H9 (cell line): ENCODE measurements around the gene DNAJC1. TPM values are rescaled to one million over a fixed set of nuclear protein-coding genes. Genes with fewer than 3 reads are reported as not detected.

ENCODE experiments used
- DNase-seq: peaks from one replicate; pipeline ENCODE4 v3.0.0-alpha.2; 2017
- H2AFZ ChIP-seq: one replicate; pipeline ENCODE4 v1.6.1; 2013; ENCODE audit warnings: mild to moderate bottlenecking, low read length, control low read depth, moderate library complexity
- H2AK5ac ChIP-seq: 2 replicates; pipeline ENCODE4 v1.6.1; 2013; ENCODE audit warnings: low read length, control low read depth, mixed read lengths; ENCODE audit not compliant: insufficient read length
- H2BK120ac ChIP-seq: one replicate; pipeline ENCODE4 v1.6.1; 2013; ENCODE audit warnings: low read depth, mild to moderate bottlenecking, low read length, control low read depth, inconsistent platforms; ENCODE audit not compliant: poor library complexity, severe bottlenecking
- H2BK12ac ChIP-seq: 2 replicates; pipeline ENCODE4 v1.6.1; 2013; ENCODE audit warnings: low read length, control low read depth, mixed read lengths, low read depth; ENCODE audit not compliant: insufficient read length
- H2BK15ac ChIP-seq: 2 replicates; pipeline ENCODE4 v1.6.1; 2013; ENCODE audit warnings: low read depth, low read length, control low read depth
- H2BK20ac ChIP-seq: one replicate; pipeline ENCODE4 v1.6.1; 2013; ENCODE audit warnings: low read depth, mild to moderate bottlenecking, low read length, control low read depth, inconsistent platforms; ENCODE audit not compliant: poor library complexity, severe bottlenecking
- H2BK5ac ChIP-seq: 2 replicates; pipeline ENCODE4 v1.6.1; 2013; ENCODE audit warnings: low read length, control low read depth, mixed read lengths; ENCODE audit not compliant: insufficient read length
- H3K14ac ChIP-seq: 2 replicates; pipeline ENCODE4 v1.6.1; 2013; ENCODE audit warnings: low read length, control low read depth; ENCODE audit not compliant: insufficient read depth
- H3K18ac ChIP-seq: 2 replicates; pipeline ENCODE4 v1.6.1; 2013; ENCODE audit warnings: low read depth, mild to moderate bottlenecking, mixed read lengths, low read length, control low read depth; ENCODE audit not compliant: insufficient read length
- H3K23ac ChIP-seq: 2 replicates; pipeline ENCODE4 v1.6.1; 2013; ENCODE audit warnings: low read length, control low read depth, mixed read lengths, low read depth; ENCODE audit not compliant: insufficient read length
- H3K23me2 ChIP-seq: 2 replicates; pipeline ENCODE4 v1.6.1; 2013; ENCODE audit warnings: low read depth, mild to moderate bottlenecking, mixed read lengths, low read length, control low read depth; ENCODE audit not compliant: insufficient read length, poor library complexity, severe bottlenecking
- H3K27ac ChIP-seq: 2 replicates; pipeline ENCODE4 v1.5.1; 2013; ENCODE audit warnings: low read length, control low read depth, mixed read lengths, low read depth; ENCODE audit not compliant: insufficient read length
- H3K27me3 ChIP-seq: 2 replicates; pipeline ENCODE4 v1.6.1; 2013; ENCODE audit warnings: low read length, control low read depth, inconsistent platforms; ENCODE audit not compliant: insufficient read depth
- H3K4ac ChIP-seq: 2 replicates; pipeline ENCODE4 v1.6.1; 2013; ENCODE audit warnings: low read depth, mild to moderate bottlenecking, control low read depth, inconsistent platforms, low read length, moderate library complexity
- H3K4me1 ChIP-seq: 2 replicates; pipeline ENCODE4 v1.6.1; 2013; ENCODE audit warnings: low read length, control low read depth, inconsistent platforms; ENCODE audit not compliant: insufficient read depth
- H3K4me2 ChIP-seq: 2 replicates; pipeline ENCODE4 v1.6.1; 2013; ENCODE audit warnings: low read length, control low read depth, mixed read lengths; ENCODE audit not compliant: insufficient read length, insufficient read depth
- H3K56ac ChIP-seq: 2 replicates; pipeline ENCODE4 v1.6.1; 2013; ENCODE audit warnings: low read depth, mild to moderate bottlenecking, mixed read lengths, low read length, control low read depth; ENCODE audit not compliant: insufficient read length
- H3K79me1 ChIP-seq: 2 replicates; pipeline ENCODE4 v1.6.1; 2013; ENCODE audit warnings: low read depth, mild to moderate bottlenecking, moderate library complexity, low read length, control low read depth, inconsistent platforms; ENCODE audit not compliant: insufficient read depth, poor library complexity, severe bottlenecking
- H3K79me2 ChIP-seq: 2 replicates; pipeline ENCODE4 v1.6.1; 2013; ENCODE audit warnings: low read length, control low read depth, inconsistent platforms; ENCODE audit not compliant: insufficient read depth
- H3K9ac ChIP-seq: 2 replicates; pipeline ENCODE4 v1.6.1; 2013; ENCODE audit warnings: low read length, control low read depth, mixed read lengths; ENCODE audit not compliant: insufficient read length; ENCODE audit errors: extremely low read depth
- H3K9me3 ChIP-seq: one replicate; pipeline ENCODE4 v1.6.1; 2013; ENCODE audit warnings: low read depth, low read length, inconsistent platforms; ENCODE audit not compliant: control insufficient read depth
- H3T11ph ChIP-seq: one replicate; pipeline ENCODE4 v1.6.1; 2013; ENCODE audit warnings: mild to moderate bottlenecking, low read length, control low read depth, inconsistent platforms
- H4K20me1 ChIP-seq: one replicate; pipeline ENCODE4 v1.6.1; 2013; ENCODE audit not compliant: control insufficient read depth, insufficient read length, insufficient read depth
- H4K5ac ChIP-seq: 2 replicates; pipeline ENCODE4 v1.6.1; 2013; ENCODE audit warnings: low read depth, mild to moderate bottlenecking, mixed read lengths, low read length, control low read depth; ENCODE audit not compliant: insufficient read length
- H4K8ac ChIP-seq: replicated peaks from 2 replicates; pipeline ENCODE4 v1.6.1; 2013; ENCODE audit warnings: low read length, control low read depth, mixed read lengths, low read depth; ENCODE audit not compliant: insufficient read length
- H4K91ac ChIP-seq: 2 replicates; pipeline ENCODE4 v1.6.1; 2013; ENCODE audit warnings: low read depth, mild to moderate bottlenecking, moderate library complexity, mixed read lengths, low read length, control low read depth; ENCODE audit not compliant: insufficient read length
- H3K27ac Mint-ChIP-seq, 3 experiments: 2 replicates in 2 of 3; 3 replicates in 1 of 3; pipeline ENCODE4 v1.8.0; 2020 to 2021; ENCODE audit warnings: mixed read lengths in 3 of 3, mild to moderate bottlenecking in 1 of 3, moderate library complexity in 1 of 3
- H3K27me3 Mint-ChIP-seq: 2 replicates; pipeline ENCODE4 v1.8.0; 2021; ENCODE audit warnings: low read depth, mild to moderate bottlenecking, moderate library complexity, mixed read lengths
- H3K36me3 Mint-ChIP-seq, 3 experiments: 2 replicates in 2 of 3; 3 replicates in 1 of 3; pipeline ENCODE4 v1.8.0; 2020 to 2021; ENCODE audit warnings: low read depth in 3 of 3, mixed read lengths in 3 of 3; ENCODE audit not compliant: insufficient read depth in 1 of 3
- H3K4me1 Mint-ChIP-seq, 2 experiments: 2 replicates each; pipeline ENCODE4 v1.8.0; 2020; ENCODE audit warnings: mixed read lengths in 2 of 2
- H3K4me3 Mint-ChIP-seq, 2 experiments: 2 replicates in 1 of 2; 3 replicates in 1 of 2; pipeline ENCODE4 v1.8.0; 2020 to 2021; ENCODE audit warnings: mild to moderate bottlenecking in 2 of 2, mixed read lengths in 2 of 2, moderate library complexity in 1 of 2
- H3K9me3 Mint-ChIP-seq, 2 experiments: 2 replicates in 1 of 2; 3 replicates in 1 of 2; pipeline ENCODE4 v1.8.0; 2020; ENCODE audit warnings: mild to moderate bottlenecking in 2 of 2, mixed read lengths in 2 of 2, moderate library complexity in 1 of 2
- WGBS: extraction: QIAGEN DNeasy Blood & Tissue Kit; methylation state at CpG from one replicate; pipeline ENCODE4 v1.1.7; 2013; ENCODE audit warnings: missing lambda C conversion rate, low lambda C conversion rate, mixed read lengths; ENCODE audit not compliant: insufficient read length; ENCODE audit errors: extremely low coverage; 5-methylcytosine and 5-hydroxymethylcytosine counted together
- total RNA-seq: library from RNA; stranded (reverse); gene quantifications from 2 replicates; pipeline ENCODE4 v1.2.1, GENCODE V29; 2021
- TF ChIP-seq, protein P1 (sequence below): fragments of 200-600 bp; sonication (generic); conservative IDR thresholded peaks from 3 replicates; pipeline ENCODE4 v1.8.0; 2021; ENCODE audit warnings: antibody characterized with exemption, mild to moderate bottlenecking

The DNAJC1 gene
- total RNA-seq, 1 experiment from 2014 or later: 11.2 TPM

- H4K91ac ChIP-seq: no peak overlapping the region
- Mint-ChIP-seq H3K4me1 (no peaks in the 10 kb centered on the region), H3K4me3 (no peak overlapping the region), H3K9me3 (peaks cover 17 to 21% of the 10 kb centered on the region in 2 experiments), H3K27me3 (no peaks in the 10 kb centered on the region; the same call in 1 of the 2 replicates), H3K27ac (no peak overlapping the region), H3K36me3 (peaks cover 2 to 15% (median 4%) of the 10 kb centered on the region in 3 experiments; a peak in 4 of 7 replicates)
- no peak overlapping the region for H3K23ac ChIP-seq
- no peaks in the 10 kb centered on the region for H3K79me1 ChIP-seq
- H3K56ac ChIP-seq: no peak overlapping the region
- H3K27ac ChIP-seq: no peak overlapping the region
- H3K4me1 ChIP-seq: no peaks in the 10 kb centered on the region
- H2AK5ac ChIP-seq: no peak overlapping the region
- no peak overlapping the region for H3K18ac ChIP-seq
- no peaks in the 10 kb centered on the region for H3K79me2 ChIP-seq
- H3K4ac ChIP-seq: no peak overlapping the region
- H3K27me3 ChIP-seq: no peaks in the 10 kb centered on the region
- no peak overlapping the region for H3K4me2 ChIP-seq
- H4K5ac ChIP-seq: no peak overlapping the region
- no peak overlapping the region for H4K8ac ChIP-seq
- no peak for DNase-seq
- no CpG with 5 or more reads among the region's 12 CpGs for WGBS
- no peak overlapping the region for H2BK12ac ChIP-seq
- TF ChIP-seq, protein P1, sequence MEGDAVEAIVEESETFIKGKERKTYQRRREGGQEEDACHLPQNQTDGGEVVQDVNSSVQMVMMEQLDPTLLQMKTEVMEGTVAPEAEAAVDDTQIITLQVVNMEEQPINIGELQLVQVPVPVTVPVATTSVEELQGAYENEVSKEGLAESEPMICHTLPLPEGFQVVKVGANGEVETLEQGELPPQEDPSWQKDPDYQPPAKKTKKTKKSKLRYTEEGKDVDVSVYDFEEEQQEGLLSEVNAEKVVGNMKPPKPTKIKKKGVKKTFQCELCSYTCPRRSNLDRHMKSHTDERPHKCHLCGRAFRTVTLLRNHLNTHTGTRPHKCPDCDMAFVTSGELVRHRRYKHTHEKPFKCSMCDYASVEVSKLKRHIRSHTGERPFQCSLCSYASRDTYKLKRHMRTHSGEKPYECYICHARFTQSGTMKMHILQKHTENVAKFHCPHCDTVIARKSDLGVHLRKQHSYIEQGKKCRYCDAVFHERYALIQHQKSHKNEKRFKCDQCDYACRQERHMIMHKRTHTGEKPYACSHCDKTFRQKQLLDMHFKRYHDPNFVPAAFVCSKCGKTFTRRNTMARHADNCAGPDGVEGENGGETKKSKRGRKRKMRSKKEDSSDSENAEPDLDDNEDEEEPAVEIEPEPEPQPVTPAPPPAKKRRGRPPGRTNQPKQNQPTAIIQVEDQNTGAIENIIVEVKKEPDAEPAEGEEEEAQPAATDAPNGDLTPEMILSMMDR: no peak
- no peak overlapping the region for H2BK5ac ChIP-seq
- no peaks in the 10 kb centered on the region for H3K23me2 ChIP-seq
- H3K9me3 ChIP-seq: no peaks in the 10 kb centered on the region
- H3K9ac ChIP-seq: no peak overlapping the region
- H2BK15ac ChIP-seq: no peak overlapping the region
- no peaks in the 10 kb centered on the region for H4K20me1 ChIP-seq
- H2AFZ ChIP-seq: no peak overlapping the region
- H3K14ac ChIP-seq: no peak overlapping the region
- no peak overlapping the region for H3T11ph ChIP-seq
- H2BK20ac ChIP-seq: no peak overlapping the region
- H2BK120ac ChIP-seq: no peak overlapping the region
Observed at GRCh38 chr10:22029445-22030236, 26.1 kb upstream of the DNAJC1 start.
